Measurements from ENCODE around the gene RNU6-1. TPM values are rescaled to one million over a fixed set of nuclear protein-coding genes. Genes with fewer than 3 reads are reported as not detected.

Gene RNU6-1
- polyA plus RNA-seq, 2 of the 4 experiments (the other 2 are of a cell fraction): not detected

GRCh38 chr15:67816668-67817067, 23.2 kb downstream of the RNU6-1 start:
- CTCF ChIA-PET: no interaction called here
- TF ChIP-seq MAX (IDR thresholded peaks at IDR 0.05): no peak
- TF ChIP-seq KDM1A (IDR thresholded peaks at IDR 0.05; ENCODE audit: low read depth): no peak
- no peak for TF ChIP-seq CHD2 (IDR thresholded peaks at IDR 0.05; ENCODE audit: low read length, partially characterized antibody)
- TF ChIP-seq E2F6 (IDR thresholded peaks at IDR 0.05; ENCODE audit: borderline replicate concordance, low read depth): no peak
- TF ChIP-seq NFE2L2 (conservative IDR thresholded peaks at IDR 0.05; ENCODE audit: low read length): no peak
- no peak for TF ChIP-seq RARB (CRISPR knock-in tag; IDR thresholded peaks at IDR 0.05)
- TF ChIP-seq EHF (CRISPR knock-in tag; IDR thresholded peaks at IDR 0.05): no peak
- TF ChIP-seq HOXB13 (CRISPR knock-in tag; IDR thresholded peaks at IDR 0.05; ENCODE audit: low read depth): no peak
- no peak for TF ChIP-seq POLR2AphosphoS2 (conservative IDR thresholded peaks at IDR 0.05; ENCODE audit: low read length)
- TF ChIP-seq CEBPB (IDR thresholded peaks at IDR 0.05): no peak
- TF ChIP-seq MAFK (IDR thresholded peaks at IDR 0.05; ENCODE audit: partially characterized antibody): no peak
- no peak for TF ChIP-seq POLR2A (IDR thresholded peaks at IDR 0.05; ENCODE audit: low read length)
- TF ChIP-seq KDM5A (IDR thresholded peaks at IDR 0.05): no peak
- TF ChIP-seq RAD21 (conservative IDR thresholded peaks at IDR 0.05 in 1 of 2, IDR thresholded peaks at IDR 0.05 in 1 of 2): no peak
- TF ChIP-seq MAZ (IDR thresholded peaks at IDR 0.05; ENCODE audit: borderline replicate concordance, low read depth, low read length): no peak
- no peak for TF ChIP-seq MYC (IDR thresholded peaks at IDR 0.05; ENCODE audit: borderline replicate concordance, low read length)
- TF ChIP-seq ZNF302 (CRISPR knock-in tag; IDR thresholded peaks at IDR 0.05): no peak
- TF ChIP-seq CBX8 (IDR thresholded peaks at IDR 0.05): no peak

GRCh38 chr15:67815036-67815592, 24.7 kb downstream of the RNU6-1 start:
- ChIA-PET CTCF (interaction anchor here (1.0 to 1.5 kb wide), 3 partner anchors 11 to 358 kb away, joined by 3 to 6 read pairs (median 4); partner anchors contain the start of gene SKOR1), POLR2A (no interaction called here)
- 67% methylated on average over 5 of the region's 5 CpGs for WGBS (ENCODE audit: missing lambda C conversion rate)
- no peak for FAIRE-seq
- no peak overlapping the region for H3K4me2 ChIP-seq
- no peaks in the 10 kb centered on the region for H3K4me1 ChIP-seq
- H3K27ac ChIP-seq: no peak overlapping the region
- no peak for DNase-seq (ENCODE audit: low read depth in 1 of 2, low spot score in 1 of 2)
- no peak for ATAC-seq
- H3K9me3 ChIP-seq: no peaks in the 10 kb centered on the region
- TF ChIP-seq KDM1A (IDR thresholded peaks at IDR 0.05; ENCODE audit: low read depth) (no peak), KDM5A (IDR thresholded peaks at IDR 0.05) (no peak), HMGXB4 (CRISPR knock-in tag; IDR thresholded peaks at IDR 0.05; ENCODE audit: borderline replicate concordance) (no peak), HOXB5 (CRISPR knock-in tag; IDR thresholded peaks at IDR 0.05) (no peak), EHF (CRISPR knock-in tag; IDR thresholded peaks at IDR 0.05) (no peak), E2F6 (IDR thresholded peaks at IDR 0.05; ENCODE audit: borderline replicate concordance, low read depth) (no peak), CEBPB (IDR thresholded peaks at IDR 0.05) (no peak), CBX8 (IDR thresholded peaks at IDR 0.05) (no peak), ZFP36 (IDR thresholded peaks at IDR 0.05; ENCODE audit: borderline replicate concordance, partially characterized antibody) (no peak), MAFK (IDR thresholded peaks at IDR 0.05; ENCODE audit: partially characterized antibody) (no peak), HEYL (CRISPR knock-in tag; IDR thresholded peaks at IDR 0.05) (no peak), SREBF2 (IDR thresholded peaks at IDR 0.05) (no peak), HDAC2 (IDR thresholded peaks at IDR 0.05) (no peak), NFE2L2 (conservative IDR thresholded peaks at IDR 0.05; ENCODE audit: low read length) (no peak), POLR2A (IDR thresholded peaks at IDR 0.05; ENCODE audit: low read length) (no peak)
- no peak overlapping the region for H3K4me3 ChIP-seq

More at GRCh38 chr15:67816668-67817067, 23.2 kb downstream of the RNU6-1 start:
- no peaks in the 10 kb centered on the region for H3K4me1 ChIP-seq
- 28% methylated on average over 3 of the region's 3 CpGs for WGBS (ENCODE audit: missing lambda C conversion rate)
- ATAC-seq (no peak), FAIRE-seq (no peak), DNase-seq (ENCODE audit: low read depth in 1 of 2, low spot score in 1 of 2) (no peak)
- H3K4me3 ChIP-seq: no peak overlapping the region
- POLR2A ChIA-PET: no interaction called here
- H3K9me3 ChIP-seq: no peaks in the 10 kb centered on the region
- no peak overlapping the region for H3K27ac ChIP-seq
- H3K4me2 ChIP-seq: no peak overlapping the region
